Hepatocyte (in vitro differentiated cells): ENCODE data around the gene GPHN.

Experiments
- EZH2 ChIP-seq: fragments of 200-600 bp; sonication (generic); IDR thresholded peaks from 2 replicates; pipeline ENCODE4 v1.6.1; 2016; ENCODE audit warnings: antibody characterized with exemption, mild to moderate bottlenecking, borderline replicate concordance
- TF ChIP-seq, protein P1 (sequence below): fragments of 200-600 bp; sonication (generic); IDR thresholded peaks from 2 replicates; pipeline ENCODE4 v1.5.1; 2016; ENCODE audit warnings: antibody characterized with exemption, mild to moderate bottlenecking; ENCODE audit not compliant: poor library complexity

DNA sequence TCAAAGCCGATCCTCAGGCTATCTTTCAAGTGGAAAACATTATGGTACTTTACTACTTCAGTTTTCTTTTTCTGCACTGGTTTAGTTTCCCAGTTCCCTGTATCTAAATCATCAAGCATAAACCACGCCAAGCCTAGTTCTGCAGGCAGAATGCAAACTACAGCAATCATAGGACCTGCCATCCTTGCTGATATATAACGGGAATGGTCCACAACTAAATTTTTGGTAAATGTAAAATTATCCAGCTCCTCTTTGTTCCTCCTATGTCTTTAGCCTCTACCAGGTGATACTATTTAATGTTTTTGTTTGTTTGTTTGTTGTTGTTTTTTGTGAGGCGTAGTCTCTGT, 714.0 kb downstream of the GPHN start:
- TF ChIP-seq EZH2: no peak
- TF ChIP-seq, protein P1, sequence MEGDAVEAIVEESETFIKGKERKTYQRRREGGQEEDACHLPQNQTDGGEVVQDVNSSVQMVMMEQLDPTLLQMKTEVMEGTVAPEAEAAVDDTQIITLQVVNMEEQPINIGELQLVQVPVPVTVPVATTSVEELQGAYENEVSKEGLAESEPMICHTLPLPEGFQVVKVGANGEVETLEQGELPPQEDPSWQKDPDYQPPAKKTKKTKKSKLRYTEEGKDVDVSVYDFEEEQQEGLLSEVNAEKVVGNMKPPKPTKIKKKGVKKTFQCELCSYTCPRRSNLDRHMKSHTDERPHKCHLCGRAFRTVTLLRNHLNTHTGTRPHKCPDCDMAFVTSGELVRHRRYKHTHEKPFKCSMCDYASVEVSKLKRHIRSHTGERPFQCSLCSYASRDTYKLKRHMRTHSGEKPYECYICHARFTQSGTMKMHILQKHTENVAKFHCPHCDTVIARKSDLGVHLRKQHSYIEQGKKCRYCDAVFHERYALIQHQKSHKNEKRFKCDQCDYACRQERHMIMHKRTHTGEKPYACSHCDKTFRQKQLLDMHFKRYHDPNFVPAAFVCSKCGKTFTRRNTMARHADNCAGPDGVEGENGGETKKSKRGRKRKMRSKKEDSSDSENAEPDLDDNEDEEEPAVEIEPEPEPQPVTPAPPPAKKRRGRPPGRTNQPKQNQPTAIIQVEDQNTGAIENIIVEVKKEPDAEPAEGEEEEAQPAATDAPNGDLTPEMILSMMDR: no peak
